Prostate gland (tissue), 2 donors: ENCODE data around the gene SLF1.

Experiments used
- POLR2A ChIP-seq: fragments of 450-650 bp; IDR thresholded peaks from one replicate; pipeline ENCODE4 v1.6.1; 2016; ENCODE audit warnings: antibody characterized with exemption, mild to moderate bottlenecking
- POLR2AphosphoS5 ChIP-seq: sonication (generic); formaldehyde crosslinking; IDR thresholded peaks from one replicate; pipeline ENCODE4 v1.6.1; 2017; ENCODE audit warnings: antibody characterized with exemption
- TF ChIP-seq, protein P1 (sequence below), 4 experiments: fragments of 200-600 bp in 2 of 4; fragments of 450-650 bp in 2 of 4; sonication (generic) in 2 of 4; IDR thresholded peaks; 1 replicate in 3 of 4; 2 replicates in 1 of 4; pipeline ENCODE4 v1.5.1; 2016 to 2019; ENCODE audit warnings: antibody characterized with exemption in 4 of 4, mild to moderate bottlenecking in 2 of 4, moderate library complexity in 2 of 4

DNA sequence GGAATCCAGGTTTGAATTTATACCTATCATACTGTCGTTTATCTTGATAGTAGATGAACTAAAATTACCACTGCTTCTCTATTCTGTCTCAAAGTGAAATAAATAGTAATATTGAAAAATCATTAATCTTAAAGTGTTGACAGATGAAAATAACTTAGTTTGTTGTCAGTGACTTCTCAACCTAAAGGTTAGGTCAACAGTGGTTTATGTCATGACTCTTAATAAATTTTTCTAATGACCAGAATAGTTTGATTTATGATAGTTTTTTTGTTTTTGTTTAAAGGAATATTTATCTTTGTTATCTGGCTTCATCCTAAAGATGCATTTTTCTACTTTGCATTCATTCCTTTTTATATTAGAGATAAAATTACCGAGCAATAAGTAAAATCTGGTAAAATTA, 81.1 kb downstream of the SLF1 start:
- TF ChIP-seq, protein P1, sequence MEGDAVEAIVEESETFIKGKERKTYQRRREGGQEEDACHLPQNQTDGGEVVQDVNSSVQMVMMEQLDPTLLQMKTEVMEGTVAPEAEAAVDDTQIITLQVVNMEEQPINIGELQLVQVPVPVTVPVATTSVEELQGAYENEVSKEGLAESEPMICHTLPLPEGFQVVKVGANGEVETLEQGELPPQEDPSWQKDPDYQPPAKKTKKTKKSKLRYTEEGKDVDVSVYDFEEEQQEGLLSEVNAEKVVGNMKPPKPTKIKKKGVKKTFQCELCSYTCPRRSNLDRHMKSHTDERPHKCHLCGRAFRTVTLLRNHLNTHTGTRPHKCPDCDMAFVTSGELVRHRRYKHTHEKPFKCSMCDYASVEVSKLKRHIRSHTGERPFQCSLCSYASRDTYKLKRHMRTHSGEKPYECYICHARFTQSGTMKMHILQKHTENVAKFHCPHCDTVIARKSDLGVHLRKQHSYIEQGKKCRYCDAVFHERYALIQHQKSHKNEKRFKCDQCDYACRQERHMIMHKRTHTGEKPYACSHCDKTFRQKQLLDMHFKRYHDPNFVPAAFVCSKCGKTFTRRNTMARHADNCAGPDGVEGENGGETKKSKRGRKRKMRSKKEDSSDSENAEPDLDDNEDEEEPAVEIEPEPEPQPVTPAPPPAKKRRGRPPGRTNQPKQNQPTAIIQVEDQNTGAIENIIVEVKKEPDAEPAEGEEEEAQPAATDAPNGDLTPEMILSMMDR (IDR thresholded peaks at IDR 0.05) = no peak
- TF ChIP-seq POLR2A (no peak), POLR2AphosphoS5 (no peak)
